SHP77 (cell line): Measurements from ENCODE around the gene TTN.

Experiments
- DNase-seq, 2 experiments: peaks; one replicate each; lab custom pipeline; 2025; lab: John Stamatoyannopoulos, UW

Gene TTN

DNA sequence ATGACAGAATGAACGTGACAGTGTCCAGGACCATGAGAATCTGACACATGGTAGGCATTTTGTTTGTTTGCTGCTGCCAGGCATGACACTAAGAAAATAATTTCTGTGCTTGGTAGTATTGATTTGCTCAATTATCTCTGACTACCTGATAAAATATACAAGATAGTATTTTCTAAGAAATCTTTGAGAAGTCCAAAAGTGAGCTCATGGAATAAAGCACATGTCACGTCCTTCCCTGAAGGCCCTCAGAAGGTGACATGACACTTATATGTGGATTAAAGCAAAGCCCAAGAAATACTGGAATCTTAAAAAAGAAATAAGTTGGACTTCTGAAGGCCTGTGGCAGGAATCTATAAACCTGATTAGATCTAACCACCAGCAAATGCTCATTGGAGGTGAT, 3.8 kb upstream of the TTN start:
- no peak for DNase-seq

GRCh38 chr2:178810422-178810821, 3.2 kb upstream of the TTN start:
- DNase-seq: no peak

DNA sequence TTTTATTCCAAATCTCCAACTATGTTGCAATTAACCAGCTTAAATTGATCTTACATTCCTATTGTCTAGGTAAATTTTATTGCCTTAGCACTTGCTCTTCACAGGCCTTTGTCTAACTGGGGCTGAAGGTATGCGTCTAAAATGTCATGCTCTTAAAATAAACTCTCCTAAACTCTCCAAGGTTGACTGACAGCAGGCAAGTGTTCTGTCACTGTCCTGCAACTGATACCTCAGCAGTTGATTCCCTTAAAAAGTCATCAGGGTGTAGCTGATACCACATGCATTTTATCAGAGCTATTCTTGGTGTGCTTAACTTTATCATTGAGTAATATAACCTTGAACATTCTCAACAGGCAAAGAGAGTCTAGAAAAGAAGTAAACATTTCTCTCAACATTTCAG, 680 bp downstream of the TTN start:
- DNase-seq: no peak

DNA sequence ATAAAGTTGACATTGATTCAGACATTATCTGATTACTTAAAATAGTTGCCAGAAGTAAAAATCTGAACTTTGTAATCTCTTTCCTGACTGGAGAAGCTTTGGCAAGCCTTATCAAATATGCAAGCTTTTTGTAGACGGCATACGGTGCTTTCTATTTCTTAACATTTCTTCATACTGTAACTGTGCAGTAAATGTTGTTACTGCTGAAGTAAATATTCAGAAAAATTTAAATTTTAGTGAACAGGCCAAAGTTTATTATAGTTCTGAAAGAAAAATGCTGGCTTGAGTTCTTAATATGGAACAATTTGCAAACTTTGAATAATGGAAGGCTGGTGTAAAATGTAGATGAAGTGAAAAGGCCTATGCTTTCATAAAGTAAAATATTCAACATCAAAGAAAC, 1.8 kb downstream of the TTN start:
- DNase-seq: no peak

DNA sequence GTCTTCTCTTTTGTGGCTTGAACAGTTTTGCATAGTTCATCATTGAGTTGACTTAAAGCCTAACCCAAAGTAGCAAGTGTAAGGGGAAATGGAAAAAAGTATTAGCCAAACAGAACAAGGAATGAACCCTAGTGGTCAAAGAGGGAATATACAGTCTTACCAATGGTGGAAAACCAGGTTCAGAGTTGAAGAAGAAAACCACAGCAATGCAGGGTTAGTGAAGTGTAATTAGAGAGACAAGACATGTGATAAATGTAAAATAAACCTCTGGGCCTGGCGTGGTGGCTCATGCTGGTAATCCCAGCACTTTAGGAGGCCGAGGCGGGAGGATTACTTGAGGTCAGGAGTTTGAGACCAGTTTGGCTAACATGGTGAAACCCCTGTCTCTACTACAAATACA, 2.4 kb downstream of the TTN start:
- no peak for DNase-seq

GRCh38 chr2:178800510-178800909, 6.7 kb downstream of the TTN start:
- DNase-seq: no peak

GRCh38 chr2:178799305-178799704, 7.9 kb downstream of the TTN start:
- DNase-seq: no peak

GRCh38 chr2:178796079-178796677, 11.0 kb downstream of the TTN start:
- DNase-seq: no peak

GRCh38 chr2:178787934-178788333, 19.3 kb downstream of the TTN start:
- no peak for DNase-seq

- DNase-seq: no peak
These were observed 20.1 kb downstream of the TTN start for GRCh38 chr2:178787155-178787554.

DNA sequence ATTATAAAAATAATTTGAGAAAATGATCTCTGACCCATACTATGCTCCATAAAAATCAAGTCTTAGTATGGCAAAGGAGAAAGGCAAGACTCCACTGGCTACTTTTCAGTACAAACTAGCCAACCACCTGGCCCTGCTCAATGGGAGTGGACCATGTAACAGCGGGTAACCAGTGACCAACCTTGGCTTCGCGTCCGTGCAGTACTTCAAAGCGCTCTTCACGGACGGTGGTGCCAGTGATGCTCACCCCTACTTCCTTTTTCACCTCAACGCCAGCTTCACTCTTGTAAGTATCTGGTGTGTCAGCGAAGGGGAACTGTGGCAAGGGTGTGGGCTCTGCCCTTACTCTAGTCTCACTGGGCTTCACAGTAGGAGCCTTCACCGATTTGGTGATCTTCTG, 23.3 kb downstream of the TTN start:
- DNase-seq: no peak

- DNase-seq: no peak
These were observed 25.0 kb downstream of the TTN start for GRCh38 chr2:178782236-178782635.

- DNase-seq: no peak
These were observed 29.6 kb downstream of the TTN start for GRCh38 chr2:178777577-178777976.

DNA sequence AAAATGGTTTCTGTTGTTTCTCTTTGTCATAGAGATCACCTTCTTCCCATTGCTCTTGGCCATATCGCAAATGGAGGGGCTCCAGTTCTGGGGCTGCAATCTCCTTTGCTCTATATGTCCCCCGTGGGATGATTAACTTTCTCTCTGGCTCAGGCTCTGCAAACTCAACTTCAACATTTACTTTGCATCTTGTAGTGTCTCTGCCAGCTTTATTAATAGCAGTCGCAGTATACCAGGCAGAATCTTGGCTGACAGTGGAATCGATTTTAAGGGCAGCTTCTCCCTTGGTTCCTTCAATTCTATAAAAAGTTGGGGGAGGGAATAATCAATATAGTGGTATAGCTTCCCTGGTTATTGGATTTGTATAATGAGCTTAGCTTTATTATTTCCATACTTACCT, 30.5 kb downstream of the TTN start:
- DNase-seq: no peak

DNA sequence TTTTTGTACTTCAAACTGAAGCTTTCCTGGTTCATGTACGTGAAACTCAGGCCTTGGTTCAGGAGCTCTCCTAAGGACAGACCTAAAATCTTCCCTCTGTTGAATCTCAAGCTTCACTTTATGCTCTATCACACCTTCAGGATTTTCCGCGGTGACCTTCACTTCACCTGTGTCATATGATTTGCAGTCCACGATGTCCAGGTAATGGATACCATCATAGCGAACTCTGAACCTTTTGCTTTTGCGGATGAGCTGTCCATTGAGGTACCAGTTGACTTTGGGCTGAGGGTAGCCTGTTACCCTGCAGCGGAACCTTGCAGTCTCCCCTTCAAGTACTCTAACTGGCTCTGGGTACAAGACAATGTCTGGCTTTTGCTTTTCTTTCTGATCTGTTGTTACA, 31.2 kb downstream of the TTN start:
- DNase-seq: no peak

DNA sequence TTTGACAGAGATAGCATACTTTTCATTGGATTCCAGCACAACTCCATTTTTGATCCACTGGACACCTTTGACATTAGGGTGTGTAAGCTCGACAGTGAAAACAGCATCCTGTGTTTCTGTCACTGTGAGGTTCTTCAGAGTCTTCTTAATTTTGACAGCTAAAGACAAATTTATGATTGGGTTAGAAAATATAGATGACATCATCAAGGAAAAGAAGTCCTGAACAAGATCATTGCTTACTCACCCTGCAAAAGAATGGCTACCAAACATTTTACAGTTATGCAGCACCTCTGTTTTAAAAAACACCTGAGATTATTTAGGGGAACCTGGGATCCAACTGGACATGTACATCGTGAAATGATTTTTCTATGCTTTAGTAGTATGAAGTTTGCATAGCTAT, 36.7 kb downstream of the TTN start:
- DNase-seq: no peak

- DNase-seq: no peak
These were observed 39.8 kb downstream of the TTN start for GRCh38 chr2:178767094-178768060.

DNA sequence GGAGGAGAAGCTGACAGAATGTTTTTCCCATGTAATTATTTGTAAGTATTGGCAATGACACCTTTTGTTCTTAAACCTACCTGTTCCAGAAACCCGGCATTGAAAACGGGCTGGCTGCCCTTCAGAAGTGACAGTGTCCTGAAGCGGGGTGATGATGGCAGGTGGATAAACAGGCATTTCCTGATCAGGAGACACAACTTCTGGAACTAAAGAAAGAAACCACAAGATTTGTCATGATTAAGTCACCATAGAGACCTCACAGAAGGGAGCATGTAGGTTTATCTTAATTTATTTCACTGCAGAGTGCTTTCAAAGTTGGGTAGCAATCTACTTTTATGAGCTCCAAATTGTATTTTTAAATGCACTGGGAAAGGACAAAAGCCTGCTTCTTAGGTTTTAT, 43.1 kb downstream of the TTN start:
- DNase-seq: no peak

DNA sequence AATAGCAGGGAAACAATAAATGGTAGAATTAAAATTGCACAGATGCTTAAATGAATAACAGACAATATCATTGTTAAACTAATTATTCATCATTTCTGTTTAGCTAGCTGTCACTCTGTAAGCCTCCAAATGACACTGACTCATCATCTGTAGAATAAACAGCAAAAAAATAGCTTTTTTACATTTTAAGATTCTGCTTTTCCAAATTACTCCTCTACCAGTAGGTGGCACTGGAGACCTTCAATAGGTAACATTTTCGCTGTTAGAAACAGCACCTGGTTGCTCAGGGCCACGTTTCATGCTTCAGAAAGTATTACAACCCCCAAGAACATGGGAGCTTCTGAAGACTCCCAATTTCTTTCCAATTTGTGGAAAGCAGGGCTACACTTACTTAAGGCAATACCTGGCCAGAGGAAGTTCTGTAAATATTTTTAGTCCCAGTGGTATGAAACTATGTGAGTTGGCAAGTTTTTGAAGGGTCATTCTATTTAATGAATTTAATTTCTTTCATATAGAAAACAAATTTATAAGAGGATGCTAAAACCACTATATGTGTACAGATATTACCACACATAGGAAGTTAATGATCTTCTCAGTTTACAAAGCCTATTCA, 45.4 kb downstream of the TTN start:
- DNase-seq: peak; percentile 4 to 34

DNA sequence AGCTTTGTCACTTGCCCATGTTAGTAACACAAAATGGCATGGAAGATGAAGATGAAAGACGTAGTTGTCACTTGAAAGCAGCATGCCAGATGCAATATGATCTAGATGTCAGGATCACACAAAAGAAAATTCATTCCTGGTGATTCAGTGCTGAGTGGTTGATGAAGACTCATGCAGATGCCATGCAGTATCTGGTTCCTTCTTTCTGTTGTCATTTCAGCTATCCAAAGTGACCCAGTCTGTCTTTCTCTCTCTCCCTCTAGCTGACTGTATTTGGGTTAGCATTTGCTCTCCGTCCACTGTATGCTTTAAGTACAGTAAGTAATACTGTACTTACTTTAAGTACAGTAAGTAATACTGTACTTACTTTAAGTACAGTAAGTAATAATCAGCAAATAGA, 50.4 kb downstream of the TTN start:
- no peak for DNase-seq

GRCh38 chr2:178756343-178756742, 50.9 kb downstream of the TTN start:
- DNase-seq: no peak

DNA sequence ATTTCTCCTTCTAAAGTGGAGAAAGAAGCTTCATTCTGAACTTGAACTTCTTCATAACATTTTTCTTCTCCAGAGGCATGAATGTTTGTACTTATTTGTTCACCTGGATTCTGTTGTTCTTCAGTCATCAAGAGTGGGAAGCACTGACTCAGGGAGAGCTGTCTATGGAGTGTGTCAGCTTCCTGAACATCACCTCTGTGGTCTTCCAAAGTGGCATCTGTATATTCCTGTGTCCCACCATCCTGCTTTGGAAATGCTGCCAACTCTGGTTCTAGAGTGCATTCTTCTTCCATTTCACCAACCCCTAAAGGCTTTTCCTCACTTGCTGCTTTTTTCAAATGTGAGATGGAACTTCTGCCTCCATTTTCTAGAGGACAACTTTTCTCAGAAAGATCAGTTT, 59.5 kb downstream of the TTN start:
- no peak for DNase-seq

DNA sequence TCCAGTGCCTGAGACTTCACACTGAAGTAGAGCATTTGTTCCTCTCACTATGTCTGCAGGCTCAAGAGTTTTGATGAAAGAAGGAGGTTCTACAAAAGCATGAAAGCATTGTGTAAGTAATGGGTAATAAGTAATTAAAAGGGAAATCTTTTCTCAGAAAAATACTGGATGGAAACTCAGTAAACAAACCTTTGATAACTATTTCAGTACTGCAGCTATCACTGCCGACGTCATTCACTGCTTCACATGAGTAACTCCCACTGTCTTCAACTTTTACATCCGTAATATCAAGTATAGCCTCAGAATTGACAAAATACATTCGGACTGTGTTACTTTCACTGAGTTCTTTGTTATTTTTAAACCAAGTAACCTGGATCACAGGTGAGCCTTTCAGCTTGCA, 72.7 kb downstream of the TTN start:
- no peak for DNase-seq
